Stimulated activated CD4-positive, alpha-beta T cell treated with anti-CD3 and anti-CD28 coated beads, Interleukin-15, amount 100 ng/mL, for 1 hour (primary cell): ENCODE data around the gene DUSP28.

Source experiments
- DNase-seq, 2 donors: peaks; one replicate each; pipeline ENCODE4 v3.0.0-alpha.2; 2020; ENCODE audit warnings: low read depth in 1 of 2, low spot score in 1 of 2

Gene DUSP28

GRCh38 chr2:240585681-240586197, 25.6 kb downstream of the DUSP28 start:
- no peak for DNase-seq

GRCh38 chr2:240586198-240586918, 26.2 kb downstream of the DUSP28 start, which contains the start of gene CAPN10:
Gene CAPN10, plus strand, starts transcription at chr2:240586734. Its CDS starts 178 bp downstream, at chr2:240586912.
- peak; percentile 89 to 93 for DNase-seq

GRCh38 chr2:240586919-240587800, 27.0 kb downstream of the DUSP28 start:
- peak in 1 of 2 donors; percentile 31 for DNase-seq

GRCh38 chr2:240588006-240588655, 28.0 kb downstream of the DUSP28 start:
- DNase-seq: no peak

- DNase-seq: no peak
Observed at GRCh38 chr2:240588669-240589068, 28.5 kb downstream of the DUSP28 start.

GRCh38 chr2:240589375-240589774, 29.2 kb downstream of the DUSP28 start:
- DNase-seq: no peak

GRCh38 chr2:240589850-240590525, 29.8 kb downstream of the DUSP28 start:
- DNase-seq: no peak

GRCh38 chr2:240590681-240591111, 30.5 kb downstream of the DUSP28 start:
- no peak for DNase-seq

- no peak for DNase-seq
Observed at GRCh38 chr2:240591226-240591625, 31.1 kb downstream of the DUSP28 start.

GRCh38 chr2:240591784-240592183, 31.6 kb downstream of the DUSP28 start:
- no peak for DNase-seq

- no peak for DNase-seq
Observed at GRCh38 chr2:240593026-240593702, 33.0 kb downstream of the DUSP28 start.

- DNase-seq: no peak
Observed at GRCh38 chr2:240593703-240594451, 33.7 kb downstream of the DUSP28 start.

GRCh38 chr2:240594511-240595380, 34.6 kb downstream of the DUSP28 start:
- peak in 1 of 2 donors; percentile 1 for DNase-seq

GRCh38 chr2:240595381-240596079, 35.4 kb downstream of the DUSP28 start:
- peak in 1 of 2 donors; percentile 1 for DNase-seq

GRCh38 chr2:240596080-240596460, 35.9 kb downstream of the DUSP28 start:
- DNase-seq: peak in 1 of 2 donors; percentile 1

GRCh38 chr2:240596491-240596931, 36.4 kb downstream of the DUSP28 start:
- DNase-seq: no peak

- no peak for DNase-seq
Observed at GRCh38 chr2:240597054-240597418, 36.9 kb downstream of the DUSP28 start.
